ENCODE results near the gene WNT6.

GRCh38 chr2:218870984-218871344 is 11.4 kb downstream of the WNT6 start:
- no peak for TF ChIP-seq POLR2A (IDR thresholded peaks at IDR 0.05)
- no peak for TF ChIP-seq CTCF (IDR thresholded peaks at IDR 0.05 in 4 of 5, conservative IDR thresholded peaks at IDR 0.05 in 1 of 5)

Data from gastrocnemius medialis (tissue), 4 donors.